GM21723 (cell line): ENCODE results near the gene DNAJC28.
"Not testable (repeated sequence)": the region's sequence is repeated elsewhere in the genome, so short reads cannot be mapped to it uniquely, and the experiment has no call there.

Experiments used
- ATAC-seq: cut with Tn5 transposase; IDR thresholded peaks from one replicate; pipeline ENCODE4 v1.9.1; 2021; ENCODE audit warnings: mild to moderate bottlenecking, moderate library complexity; ENCODE audit not compliant: unreplicated experiment

Gene DNAJC28, protein sequence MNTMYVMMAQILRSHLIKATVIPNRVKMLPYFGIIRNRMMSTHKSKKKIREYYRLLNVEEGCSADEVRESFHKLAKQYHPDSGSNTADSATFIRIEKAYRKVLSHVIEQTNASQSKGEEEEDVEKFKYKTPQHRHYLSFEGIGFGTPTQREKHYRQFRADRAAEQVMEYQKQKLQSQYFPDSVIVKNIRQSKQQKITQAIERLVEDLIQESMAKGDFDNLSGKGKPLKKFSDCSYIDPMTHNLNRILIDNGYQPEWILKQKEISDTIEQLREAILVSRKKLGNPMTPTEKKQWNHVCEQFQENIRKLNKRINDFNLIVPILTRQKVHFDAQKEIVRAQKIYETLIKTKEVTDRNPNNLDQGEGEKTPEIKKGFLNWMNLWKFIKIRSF

DNA sequence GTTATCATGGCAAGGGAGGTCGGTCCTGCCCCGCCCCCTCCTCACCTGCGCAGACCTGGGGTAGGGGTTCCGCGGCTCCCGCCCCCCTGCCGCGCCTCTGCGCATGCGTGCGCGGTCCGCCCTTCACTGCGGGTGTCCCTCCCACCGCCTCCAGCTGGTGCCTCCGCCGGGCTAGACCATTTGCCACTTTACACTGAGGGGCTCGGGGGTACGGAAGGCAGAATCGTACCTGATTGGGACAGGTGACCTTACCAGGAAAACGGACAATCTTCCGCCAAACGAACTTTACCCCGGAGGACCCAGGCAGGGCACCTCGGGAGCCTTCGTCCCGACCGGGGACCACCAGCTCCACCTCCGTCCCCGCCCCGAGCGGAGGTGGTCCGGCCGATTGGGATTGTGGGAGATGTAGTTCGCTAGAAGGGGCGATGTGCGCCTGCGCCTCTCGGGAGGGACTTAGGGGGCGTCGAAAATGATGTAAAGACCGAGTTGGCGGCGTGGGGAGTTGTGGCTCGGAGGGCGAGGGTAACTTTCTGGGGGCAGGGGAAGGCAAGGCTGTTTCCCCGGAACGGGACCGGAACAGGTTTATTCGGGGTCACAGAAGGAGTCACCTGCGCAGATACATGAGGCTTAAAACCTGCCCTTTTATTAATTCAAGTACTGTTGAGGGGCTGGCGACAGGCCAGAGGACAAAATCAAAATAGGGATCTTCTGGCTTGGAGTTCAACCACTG, at the start of gene DNAJC28:
TSS of gene DNAJC28 (minus strand) at position 344 of the 730 bp plus-strand sequence. CDS start 2,323 bp downstream, outside the sequence.
- peak; percentile 95 for ATAC-seq

DNA sequence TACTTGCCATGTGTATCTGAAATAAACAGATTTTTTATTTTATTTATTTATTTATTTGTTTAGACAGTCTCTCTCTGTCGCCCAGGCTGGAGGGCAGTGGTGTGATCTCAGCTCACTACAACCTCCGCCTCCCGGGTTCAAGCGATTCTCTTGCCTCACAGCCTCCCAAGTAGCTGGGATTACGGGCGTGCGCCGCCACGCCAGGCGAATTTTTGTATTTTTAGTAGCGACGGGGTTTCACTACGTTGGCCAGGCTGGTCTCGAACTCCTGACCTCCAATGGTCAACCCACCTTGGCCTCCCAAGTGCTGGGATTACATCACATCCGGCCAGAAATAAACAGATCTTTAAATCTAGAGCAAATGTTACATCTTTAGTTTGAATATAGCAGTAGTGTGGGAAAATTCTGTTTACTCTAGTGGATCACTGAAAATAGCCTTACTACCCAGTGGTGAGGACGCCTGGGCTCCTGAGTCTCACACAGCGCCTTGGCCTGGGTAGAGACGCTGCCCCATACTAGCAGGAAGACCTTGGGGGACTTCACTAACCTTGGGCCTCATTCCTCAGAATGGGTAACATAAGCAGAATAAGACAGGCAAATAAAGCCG, 49.7 kb upstream of the DNAJC28 start:
- ATAC-seq = no peak

DNA sequence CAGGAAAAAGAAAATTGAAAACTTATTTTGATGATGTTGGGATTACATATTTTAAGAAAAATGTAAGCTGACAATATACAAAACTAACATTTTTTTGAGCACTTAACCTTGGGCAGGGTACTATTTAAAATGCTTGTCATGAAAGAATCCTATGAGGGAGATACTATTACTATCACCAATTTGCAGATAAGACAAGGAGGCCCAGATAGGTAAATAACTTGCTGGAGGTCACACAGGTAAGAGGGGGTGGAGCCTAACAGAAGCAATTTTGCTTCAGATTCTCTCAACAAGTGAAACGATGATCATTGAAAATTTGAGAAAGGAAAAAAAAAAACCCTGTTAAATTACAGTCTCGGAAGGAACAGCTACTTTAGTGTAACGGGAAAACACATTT, 49.2 kb upstream of the DNAJC28 start:
- ATAC-seq = no peak

DNA sequence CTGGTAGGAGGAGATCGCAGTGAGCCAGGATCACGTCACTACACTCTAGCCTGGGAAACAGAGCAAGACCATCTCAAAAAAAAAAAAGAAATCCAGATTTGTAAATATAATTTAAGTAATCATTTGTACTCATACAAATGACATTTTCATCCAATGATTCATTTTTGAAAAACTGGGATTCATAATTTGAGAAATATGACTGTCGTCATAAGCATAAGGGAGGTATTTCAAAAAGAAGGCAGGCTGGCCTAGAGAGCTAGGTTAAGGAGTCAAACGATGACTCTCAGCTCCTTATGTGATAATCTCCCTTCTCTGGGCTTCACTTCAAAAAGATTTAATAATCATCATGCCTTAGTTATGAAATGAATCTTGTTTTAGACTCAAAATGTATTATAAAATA, 48.1 kb upstream of the DNAJC28 start:
- ATAC-seq = no peak

DNA sequence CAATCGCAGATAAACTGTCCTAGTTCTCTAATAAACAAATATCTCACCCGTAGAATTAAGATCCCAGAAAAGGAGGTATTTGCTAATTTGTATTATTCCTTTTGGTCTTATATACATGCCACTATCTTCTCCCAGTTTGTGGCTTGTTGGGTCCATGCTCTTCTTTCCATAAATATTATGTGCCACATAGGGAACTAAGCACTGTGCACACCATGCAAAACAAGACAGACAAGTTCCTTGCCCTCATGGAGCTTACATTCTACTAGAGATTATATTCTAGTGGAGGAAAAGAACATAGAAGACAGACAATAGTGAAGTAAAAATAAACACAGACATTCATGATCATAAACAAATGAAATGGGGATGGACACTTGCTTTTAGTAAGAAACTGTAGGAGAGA, 45.7 kb upstream of the DNAJC28 start:
- no peak for ATAC-seq

DNA sequence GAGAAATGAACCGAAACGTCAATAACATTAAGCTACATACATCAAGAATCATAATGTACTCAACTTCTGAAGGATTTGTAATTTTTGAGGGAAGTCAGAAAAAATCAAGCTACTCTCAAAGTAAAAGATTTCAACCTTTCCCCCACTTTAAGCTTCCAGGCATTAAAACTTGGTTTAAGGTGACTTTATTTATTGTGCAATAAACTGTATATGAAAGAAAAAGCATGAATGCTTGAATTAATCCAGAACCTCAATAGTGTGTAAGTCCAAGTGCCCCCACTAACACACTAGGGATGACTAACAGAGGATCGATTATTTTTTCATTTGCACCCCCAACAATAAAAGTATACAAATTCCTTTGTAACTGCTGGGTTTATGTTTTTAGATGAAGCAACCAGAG, 39.5 kb upstream of the DNAJC28 start:
- ATAC-seq = no peak

DNA sequence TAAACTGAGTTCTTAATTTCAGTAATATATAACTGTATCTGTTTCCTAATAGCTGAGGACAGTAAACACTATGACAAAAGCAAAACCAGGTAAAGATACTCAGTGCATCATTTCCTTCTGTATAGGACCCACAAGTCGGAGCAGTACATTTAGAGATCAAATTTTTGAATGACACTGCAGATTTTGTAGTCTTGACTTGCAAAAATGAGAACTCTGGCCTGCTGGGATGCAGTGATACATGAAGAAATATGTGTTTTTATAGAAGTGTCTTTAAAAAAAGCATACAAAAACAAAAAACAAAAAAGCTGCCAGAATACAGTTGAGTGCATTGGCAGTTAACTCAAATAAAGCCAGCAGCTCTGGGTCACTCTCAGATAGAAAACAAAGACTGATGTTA, 31.4 kb upstream of the DNAJC28 start:
- no peak for ATAC-seq

DNA sequence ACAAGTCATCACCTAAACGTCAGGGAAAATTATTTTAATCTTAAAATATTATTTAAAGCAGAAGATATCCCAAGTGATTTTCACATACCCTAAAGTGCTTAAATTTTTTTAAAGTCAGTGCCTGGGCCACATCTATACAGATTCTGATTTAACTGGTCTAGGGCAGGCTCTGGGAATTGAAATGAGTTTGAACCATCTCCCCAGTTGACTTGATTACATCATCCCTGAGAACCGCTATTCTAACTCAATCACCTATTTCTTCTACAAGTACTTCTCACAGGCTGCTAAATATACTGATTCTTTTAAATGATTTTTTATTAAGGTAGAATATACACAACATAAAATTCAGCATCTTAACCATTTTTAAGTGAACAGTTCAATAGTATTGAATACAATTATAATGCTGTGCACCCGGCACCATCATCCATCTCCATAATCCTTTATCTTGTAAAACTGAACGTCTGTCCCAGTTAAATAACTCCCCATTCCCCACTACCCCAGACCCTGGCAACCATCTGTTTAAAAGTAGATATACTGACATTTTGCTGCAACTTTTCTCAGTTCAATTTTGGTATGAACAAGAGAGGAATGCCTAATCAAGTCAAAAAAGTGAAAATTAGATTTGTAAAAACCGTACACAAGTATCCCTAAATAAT, 30.9 kb upstream of the DNAJC28 start:
- no peak for ATAC-seq

DNA sequence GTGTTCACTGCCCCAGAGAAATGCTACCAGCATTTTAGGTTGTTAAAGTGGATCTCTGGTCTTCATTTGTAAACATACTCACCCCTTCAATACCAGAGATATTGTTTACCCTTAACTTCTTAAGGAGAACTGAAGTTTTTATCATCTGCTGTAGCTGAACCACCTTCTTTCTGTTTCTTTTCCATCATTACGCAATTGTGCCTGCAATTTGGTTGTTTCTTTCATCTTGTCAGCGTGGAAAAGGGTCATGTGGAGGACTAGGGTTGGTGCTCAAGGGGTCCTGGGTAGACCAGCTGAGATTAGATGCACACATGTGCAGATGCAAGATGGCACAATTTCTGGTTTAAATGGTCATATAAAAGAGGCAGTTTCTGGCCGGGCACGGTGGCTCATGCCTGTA, 27.4 kb upstream of the DNAJC28 start:
- no peak for ATAC-seq

DNA sequence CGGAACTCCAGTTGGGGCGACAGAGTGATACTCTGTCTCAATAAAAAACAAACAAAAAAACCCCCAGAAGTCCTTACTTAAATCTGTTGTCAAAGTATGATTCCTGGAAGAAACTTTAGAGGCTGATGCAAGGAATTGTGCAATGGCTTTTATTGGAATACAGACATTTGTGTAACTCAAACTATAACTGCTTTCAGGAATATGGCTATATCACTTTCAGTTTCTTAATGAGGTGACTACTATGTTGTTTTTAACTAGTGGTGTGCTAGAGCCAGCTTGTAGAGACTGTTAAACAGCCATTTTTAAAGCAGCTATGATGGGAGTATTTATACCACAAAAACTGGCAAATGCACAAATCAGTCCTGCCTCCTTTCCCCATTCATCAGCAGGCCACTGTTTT, 22.7 kb upstream of the DNAJC28 start:
- ATAC-seq = no peak

DNA sequence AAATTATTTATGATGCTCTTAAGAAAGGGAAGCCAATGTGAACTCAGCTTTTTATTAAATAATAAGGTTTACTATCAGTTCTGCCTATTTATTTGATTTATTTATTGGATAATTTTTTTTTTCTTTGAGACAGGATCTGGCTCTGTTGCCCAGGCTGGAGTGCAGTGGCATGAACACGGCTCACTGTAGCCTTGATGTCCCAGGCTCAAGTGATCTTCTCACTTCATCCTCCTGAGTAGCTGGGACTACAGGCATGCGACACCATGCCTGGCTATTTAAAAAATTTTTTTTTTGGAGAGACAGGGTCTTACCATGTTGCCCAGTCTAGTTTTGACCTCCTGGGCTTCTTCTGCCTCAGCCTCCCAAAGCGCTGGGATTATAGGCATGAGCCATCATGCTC, 21.0 kb upstream of the DNAJC28 start:
- no peak for ATAC-seq

DNA sequence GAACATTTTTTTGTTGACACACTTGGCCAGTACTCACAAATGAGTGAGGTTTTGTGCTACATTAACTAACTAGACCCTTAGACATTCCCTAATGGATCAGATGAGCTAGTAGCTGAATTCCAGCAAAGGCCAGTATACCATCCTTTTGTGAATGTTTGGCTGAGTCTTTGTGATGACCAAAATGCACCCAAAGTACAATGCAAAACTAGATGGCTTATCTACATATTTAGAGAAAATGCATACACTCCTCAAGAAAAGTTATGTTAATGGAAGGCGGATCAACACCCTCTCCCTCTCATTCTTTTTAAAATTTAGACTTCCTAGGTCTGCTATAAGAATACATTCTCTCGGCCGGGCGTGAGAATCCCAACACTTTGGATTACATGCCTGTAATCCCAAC, 20.1 kb upstream of the DNAJC28 start:
- no peak for ATAC-seq

DNA sequence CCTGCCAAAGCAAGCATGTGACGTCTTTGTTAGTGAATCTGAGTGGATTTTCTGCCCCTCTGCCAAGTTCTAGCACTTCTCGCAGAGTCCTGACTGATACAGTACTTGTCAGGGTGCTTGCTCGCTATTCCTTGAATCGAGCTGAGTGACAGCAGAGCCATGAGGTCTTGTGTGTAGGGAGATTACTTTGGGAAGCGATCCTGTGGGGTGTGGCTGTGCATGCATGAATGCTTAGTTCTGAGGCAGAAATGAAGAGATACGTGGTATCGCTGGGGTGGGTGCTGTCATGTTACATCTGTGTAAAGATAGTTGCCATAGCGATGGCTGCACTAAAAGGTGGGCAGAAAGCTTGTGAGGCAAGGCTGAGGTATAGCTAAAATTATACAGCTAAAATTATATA, 19.3 kb upstream of the DNAJC28 start:
- no peak for ATAC-seq

DNA sequence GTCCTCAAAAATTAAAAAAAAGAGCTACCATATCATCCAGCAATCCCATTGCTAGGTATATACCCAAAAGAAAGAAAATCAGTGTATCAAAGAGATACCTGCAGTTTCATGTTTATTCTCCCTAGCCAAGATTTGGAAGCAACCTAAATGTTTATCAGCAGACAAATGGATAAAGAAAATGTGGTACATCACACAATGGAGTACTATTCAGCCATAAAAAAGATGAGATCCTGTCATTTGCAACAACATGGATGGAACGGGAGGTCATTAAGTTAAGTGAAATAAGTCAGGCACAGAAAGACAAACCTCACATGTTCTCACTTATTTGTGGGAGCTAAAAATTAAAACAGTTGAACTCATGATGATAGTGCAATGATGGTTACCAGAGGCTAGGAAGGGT, 15.5 kb upstream of the DNAJC28 start:
- not testable (repeated sequence) for ATAC-seq

DNA sequence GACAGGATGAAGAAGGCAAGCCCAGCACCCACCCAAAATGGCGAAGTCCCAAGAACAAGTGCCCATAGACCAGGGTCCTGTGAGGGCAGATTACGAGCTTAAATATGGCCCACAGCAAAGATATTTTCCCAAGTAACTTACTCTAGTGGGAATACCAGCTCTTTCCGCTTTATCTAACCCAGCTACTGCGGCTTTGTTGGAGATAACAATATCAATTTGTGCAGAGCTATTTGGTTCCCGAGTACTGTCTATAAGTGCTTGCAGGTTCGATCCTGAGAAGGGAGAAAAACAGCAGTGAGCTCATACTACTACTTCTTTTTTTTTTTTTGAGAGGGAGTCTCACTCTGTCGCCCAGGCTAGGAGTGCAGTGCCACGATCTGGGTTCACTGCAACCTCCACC, 14.3 kb upstream of the DNAJC28 start:
- ATAC-seq = no peak

DNA sequence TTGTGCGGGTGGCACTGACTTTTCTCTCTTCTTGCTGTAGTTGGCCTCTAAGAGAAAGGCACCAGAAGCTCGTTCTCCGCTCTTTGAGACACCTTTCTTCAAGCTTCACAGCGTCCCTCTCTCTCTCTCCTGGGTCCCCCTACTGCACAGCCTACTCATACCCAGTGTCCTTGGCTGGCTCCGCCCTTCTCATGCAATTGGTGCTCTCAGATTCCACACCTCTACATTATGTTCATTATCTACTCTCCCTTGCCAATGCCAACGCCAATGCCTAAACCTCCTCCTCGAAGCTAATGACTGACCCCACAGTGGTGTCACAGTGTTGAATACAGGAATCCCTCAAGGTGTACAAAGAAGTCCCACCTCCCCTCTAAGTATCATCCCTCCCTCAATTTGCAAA, 4.8 kb upstream of the DNAJC28 start:
- ATAC-seq = no peak

DNA sequence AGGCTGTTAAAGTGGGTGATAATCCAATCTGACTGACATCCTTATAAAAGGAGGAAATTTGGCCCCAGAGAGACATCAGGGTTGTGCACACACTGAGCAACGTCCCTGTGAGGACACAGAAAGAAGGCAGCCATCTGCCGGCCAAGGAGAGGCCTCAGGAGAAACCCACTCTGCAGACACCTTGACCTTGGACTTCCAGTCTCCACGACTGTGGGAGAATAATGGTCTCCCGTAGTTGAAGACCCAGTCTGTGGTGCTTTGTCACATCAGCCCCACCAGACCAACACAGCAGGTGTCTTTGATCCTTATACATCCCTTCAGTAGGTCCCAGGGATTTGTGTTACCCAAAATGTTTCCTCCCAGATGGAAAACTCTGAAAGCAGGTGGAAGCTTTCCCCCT, 4.2 kb upstream of the DNAJC28 start:
- no peak for ATAC-seq

DNA sequence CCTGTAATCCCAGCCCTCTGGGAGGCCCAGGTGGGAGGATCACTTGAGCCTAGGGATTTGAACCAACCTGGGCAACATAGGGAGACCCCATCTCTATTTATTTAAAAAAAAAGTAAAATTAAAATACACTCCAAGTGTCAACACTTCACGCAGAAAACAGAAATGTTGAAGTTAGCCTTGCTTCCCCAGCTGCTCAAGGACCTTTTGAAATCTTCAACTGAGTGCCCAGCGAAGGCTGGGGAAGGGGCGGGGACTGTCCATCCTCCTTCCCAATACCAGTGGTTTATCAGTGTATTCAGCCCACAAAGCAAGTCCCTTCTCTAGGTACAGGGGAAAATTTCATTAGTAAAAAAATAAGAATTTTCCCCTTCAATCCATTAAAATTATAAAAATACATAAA, 2.2 kb upstream of the DNAJC28 start:
- ATAC-seq = no peak

DNA sequence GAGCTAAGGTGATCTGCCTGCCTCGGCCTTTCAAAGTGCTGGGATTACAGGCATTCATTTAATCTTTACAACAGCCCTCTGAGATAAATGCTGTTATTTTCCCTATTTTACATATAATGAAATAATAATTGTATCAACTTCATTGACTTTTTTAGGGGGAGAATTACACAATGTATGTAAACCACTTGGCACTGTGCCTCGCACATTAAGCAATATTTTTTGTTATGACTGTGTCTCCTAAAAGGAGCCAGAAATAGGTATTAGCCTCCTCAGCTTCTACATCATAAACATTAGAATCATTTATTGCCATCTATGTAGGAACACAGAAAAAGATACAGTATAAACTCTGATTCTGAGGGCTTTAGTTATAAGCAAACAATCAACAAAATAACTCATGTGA, 1.1 kb upstream of the DNAJC28 start:
- no peak for ATAC-seq

DNA sequence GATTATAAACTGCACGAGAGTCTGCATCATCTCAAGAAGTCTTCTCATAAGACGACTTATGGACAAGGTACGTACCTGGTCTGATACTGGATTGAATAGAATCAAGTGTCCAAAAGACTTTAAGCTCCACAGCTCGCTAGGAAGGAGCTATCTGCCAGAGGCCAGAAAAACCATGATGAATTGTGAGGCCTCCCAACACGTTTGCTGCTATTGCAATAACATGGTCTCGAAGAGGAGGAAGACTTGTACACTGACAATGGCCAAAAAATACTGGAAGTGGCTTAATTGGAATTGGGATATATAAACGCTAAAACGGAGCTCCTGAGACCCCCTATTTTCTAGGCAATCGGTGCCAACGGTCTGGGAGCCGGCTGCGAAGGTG, 534 bp downstream of the DNAJC28 start:
- no peak for ATAC-seq

DNA sequence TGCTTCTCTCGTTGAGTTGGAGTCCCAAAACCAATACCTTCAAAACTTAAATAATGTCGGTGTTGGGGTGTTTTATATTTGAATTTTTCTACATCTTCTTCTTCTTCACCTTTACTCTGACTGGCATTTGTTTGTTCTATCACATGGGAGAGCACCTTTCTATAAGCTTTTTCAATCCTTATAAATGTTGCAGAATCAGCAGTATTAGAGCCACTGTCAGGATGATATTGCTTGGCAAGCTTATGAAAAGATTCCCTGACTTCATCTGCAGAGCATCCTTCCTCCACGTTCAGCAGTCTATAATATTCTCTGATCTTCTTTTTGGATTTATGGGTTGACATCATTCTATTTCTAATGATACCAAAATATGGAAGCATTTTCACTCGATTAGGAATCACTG, 2.6 kb downstream of the DNAJC28 start:
- no peak for ATAC-seq

DNA sequence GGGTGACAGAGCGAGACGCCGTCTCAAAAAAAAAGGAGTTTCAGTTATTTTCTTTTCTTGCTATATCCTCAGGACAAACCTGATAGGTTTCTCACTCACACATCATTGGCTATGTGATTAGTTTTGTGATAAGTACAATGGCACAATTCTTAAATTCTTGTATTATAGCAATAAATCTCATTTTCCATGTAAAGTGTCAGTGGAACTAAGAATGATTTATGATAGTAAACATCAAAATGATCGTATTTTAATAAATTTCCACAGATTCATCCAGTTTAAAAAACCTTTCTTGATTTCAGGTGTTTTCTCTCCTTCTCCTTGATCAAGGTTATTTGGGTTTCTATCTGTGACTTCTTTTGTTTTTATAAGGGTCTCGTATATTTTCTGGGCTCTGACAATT, 3.5 kb downstream of the DNAJC28 start:
- ATAC-seq = no peak
